ENCODE data around the gene TBKBP1.
"Not testable (repeated sequence)": the region's sequence is repeated elsewhere in the genome, so short reads cannot be mapped to it uniquely, and the experiment has no call there.

Gene TBKBP1

DNA sequence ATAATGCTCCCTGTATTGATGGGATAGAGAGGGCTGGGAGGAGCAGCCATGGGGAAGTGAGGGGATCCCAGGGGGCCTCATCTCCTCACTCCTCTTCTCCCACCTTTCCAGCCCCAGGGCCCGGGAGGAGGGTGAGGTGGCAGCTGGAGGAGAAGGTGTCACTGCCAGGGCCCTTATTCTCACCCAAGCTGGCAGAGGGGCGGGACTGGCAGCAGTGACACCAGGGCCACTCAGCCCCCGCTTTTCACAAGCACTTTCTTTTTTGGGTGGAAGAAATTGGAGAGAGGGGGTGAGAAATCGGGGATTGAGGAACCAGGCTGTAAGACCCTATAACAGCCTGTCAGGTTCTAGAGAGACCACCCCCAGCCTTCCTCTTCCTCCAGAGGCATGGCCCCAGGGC lies 36.7 kb downstream of the TBKBP1 start:
- no peak for DNase-seq (ENCODE audit: low read depth in 2 of 2)

DNA sequence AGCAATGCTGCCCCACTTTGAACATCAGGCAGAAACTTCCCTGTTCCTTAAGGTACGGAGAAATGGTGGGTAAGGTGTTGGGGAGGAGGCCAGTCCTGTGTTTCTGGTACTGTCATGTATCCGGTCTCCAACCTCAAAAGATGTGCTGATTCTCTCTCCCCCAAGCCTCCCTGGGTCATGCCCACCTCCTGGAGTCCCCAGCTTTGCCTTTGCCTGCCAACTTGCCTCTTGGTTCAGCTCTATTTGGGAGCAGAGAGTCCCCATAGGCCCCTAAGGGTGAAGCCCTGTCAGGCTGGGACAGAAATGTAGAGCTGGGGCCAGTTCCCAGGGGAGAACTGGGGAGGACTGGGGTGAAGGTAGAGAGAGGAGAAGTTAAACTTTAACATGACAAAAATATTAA lies 37.4 kb downstream of the TBKBP1 start:
- DNase-seq (ENCODE audit: low read depth in 2 of 2): no peak

DNA sequence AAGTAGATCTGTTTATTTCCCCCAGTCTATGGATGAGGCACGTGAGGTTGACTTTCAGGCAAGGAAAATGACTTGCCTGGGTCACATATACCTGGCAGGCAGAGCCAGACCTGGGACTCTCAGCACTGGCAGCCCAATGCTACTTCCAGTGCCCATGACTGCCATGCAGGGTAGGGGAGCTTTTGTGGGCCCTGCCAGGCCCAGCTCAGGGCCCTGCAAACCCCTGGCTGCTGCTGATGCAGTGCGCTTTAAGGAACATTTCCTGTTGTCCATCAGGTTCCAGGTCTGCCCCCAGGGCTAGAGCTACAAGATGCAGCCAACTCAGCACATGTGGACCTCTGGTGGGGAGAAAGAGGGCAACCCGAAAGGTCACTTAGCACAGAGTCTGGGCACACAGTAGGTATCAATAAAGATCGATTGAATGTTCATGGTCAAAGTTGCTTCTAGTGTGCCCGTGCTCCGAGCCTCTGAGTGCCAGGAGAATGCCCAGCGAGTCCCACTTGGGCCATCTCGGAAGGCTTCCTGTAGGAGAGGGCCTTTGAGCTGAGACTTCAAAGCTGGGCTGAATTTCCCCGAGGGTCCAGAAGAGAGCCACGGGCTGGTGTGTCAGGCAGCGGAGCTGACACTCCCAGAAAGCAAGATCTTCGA lies 38.6 kb downstream of the TBKBP1 start:
- no peak for DNase-seq (ENCODE audit: low read depth in 2 of 2)

DNA sequence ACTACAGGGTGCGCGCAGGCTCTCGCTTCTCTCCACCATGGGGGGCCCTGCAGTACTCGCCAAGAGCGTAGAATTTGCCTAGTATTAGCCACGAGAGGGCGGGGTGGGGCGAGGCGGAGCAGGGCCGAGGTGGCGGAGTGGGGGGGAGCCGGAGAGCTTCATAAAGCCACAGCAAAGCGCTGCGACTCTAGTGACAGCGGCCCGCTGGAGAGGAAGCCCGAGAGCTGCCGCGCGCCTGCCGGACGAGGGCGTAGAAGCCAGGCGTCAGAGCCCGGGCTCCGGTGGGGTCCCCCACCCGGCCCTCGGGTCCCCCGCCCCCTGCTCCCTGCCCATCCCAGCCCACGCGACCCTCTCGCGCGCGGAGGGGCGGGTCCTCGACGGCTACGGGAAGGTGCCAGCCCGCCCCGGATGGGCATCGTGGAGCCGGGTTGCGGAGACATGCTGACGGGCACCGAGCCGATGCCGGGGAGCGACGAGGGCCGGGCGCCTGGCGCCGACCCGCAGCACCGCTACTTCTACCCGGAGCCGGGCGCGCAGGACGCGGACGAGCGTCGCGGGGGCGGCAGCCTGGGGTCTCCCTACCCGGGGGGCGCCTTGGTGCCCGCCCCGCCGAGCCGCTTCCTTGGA lies 39.2 kb downstream of the TBKBP1 start, which contains the start of gene TBX21:
Gene TBX21, plus strand, starts transcription at position 190 of the 627 bp plus-strand sequence. Its CDS starts 219 bp downstream, at position 409.
- DNase-seq (ENCODE audit: low read depth in 2 of 2): peak; percentile 91 to 95

DNA sequence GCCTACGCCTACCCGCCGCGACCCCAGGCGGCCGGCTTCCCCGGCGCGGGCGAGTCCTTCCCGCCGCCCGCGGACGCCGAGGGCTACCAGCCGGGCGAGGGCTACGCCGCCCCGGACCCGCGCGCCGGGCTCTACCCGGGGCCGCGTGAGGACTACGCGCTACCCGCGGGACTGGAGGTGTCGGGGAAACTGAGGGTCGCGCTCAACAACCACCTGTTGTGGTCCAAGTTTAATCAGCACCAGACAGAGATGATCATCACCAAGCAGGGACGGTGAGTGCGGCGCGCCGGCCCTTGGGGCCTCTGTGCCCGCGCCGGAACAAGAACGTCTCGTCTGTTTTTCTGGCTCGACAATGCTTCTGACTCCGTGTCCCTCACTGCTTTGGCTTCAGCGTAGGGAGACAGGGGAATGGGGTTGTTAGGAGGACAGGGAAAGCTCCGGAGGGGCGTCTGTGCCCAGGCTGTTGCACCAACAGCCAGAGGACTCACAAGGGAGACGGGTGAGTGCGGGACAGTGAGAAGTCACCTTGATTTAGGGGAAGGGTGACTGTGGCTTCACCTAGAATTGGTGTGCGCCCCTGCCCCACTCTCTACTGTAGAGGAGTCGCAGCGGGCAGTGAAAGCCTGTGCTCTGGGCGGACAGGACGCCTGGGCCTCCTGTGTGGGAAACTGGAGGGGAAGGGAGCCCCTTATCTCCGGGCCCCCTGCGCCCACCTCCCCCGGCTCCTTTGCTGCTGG lies 39.9 kb downstream of the TBKBP1 start:
- no peak for DNase-seq (ENCODE audit: low read depth in 2 of 2)

DNA sequence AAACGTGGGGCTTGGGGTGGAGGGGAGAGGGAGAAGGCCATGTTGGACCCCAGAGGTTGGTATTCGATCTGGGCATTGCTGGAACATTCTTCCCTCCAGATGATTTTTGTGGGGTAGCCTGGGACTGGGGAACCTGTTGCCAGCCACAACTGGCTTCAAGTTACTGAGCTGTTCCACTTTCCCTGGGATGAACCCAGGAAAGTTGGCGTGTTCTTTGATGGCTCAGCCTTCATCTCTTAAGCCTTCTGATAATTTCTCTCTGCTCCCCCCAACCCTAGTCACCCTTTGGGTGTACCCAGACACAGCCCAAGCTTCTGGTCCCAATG lies 41.1 kb downstream of the TBKBP1 start:
- DNase-seq (ENCODE audit: low read depth in 2 of 2): no peak

DNA sequence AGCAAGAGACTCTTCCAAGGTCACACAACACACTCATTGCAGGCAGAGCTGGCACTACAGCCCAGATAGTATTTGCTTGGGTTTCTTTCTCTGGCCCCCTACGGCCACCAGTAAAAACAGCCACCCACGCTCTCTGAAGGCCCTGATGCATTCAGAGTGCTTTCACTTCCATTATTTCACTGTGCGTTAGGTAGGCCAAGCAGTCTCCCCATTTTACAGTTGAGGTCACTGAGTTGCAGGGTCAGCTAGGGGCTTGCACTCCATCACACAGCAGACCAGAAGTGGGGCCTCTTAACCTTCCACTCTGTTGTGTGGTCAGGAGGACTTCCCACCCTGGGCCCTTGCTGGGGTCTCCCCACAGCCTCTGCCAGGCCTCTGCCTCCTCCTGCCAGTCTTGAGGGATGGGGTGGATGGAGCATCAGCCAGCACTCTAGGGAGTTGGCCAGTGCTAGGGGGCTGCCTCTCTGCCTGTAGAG lies 41.6 kb downstream of the TBKBP1 start:
- no peak for DNase-seq (ENCODE audit: low read depth in 2 of 2)

DNA sequence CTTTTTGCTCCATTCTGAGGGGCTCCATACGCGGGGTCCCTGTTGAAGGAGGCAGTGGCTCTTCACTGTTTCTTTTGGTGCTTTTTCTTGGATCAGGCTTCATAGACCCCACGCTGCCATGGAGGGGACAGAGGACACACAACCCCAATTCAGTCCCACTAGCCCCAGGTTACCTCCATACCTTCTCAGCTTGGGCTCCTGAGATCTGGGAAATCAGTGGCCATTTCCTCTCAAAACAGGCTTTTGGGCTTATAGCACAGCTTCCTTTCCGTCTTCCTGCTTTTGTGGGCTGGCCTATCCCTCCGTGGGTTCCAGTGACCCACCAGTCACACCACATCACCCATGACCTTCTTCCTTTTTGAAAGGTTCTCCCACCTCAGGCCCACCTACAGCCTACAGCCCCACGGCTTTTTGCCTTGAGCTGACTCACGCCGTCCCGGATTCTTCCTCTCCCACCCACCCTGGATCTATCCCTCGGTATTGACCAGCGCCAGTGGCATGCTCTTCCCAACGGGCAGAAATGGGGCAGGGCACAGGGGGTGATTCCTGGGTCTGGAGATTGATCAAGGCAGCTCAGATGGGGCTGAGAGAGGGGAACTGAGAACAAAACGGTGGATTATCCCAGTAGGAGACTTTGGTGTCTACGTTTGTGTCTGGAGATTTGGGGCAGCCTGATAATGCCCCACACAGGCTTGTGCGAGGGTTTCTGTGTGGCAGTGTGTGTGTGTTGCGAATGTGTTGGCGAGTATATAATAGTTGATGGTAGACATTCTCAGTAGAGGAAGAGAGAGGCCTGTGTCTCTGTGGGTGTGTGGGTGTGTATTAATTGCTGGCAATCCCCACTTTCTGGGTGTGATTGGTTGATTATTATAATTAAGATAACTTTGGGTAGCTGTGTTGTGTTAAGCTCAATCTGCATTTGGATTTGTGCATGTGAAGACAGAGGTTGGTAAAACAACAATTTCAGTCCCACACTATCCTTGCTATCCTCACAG lies 42.8 kb downstream of the TBKBP1 start:
- no peak for DNase-seq (ENCODE audit: low read depth in 2 of 2)

DNA sequence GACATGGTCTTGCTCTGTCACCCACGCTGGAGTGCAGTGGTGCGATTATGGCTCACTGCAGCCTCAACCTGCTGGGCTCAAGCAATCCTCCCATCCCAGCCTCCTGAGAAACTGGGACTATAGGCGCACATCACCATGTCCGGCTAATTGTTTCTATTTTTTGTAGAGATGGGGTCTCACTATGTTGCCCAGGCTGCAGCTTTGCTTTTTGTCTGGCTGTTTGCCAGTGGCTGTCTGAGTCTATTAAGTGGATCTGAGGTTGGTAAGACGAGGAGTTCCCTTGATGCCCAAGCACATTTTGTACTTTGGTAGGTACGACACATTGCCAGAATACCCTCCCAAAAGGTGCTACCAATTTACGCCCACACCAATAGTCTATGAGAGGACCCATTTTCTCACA lies 44.2 kb downstream of the TBKBP1 start:
- DNase-seq (ENCODE audit: low read depth in 2 of 2): no peak

DNA sequence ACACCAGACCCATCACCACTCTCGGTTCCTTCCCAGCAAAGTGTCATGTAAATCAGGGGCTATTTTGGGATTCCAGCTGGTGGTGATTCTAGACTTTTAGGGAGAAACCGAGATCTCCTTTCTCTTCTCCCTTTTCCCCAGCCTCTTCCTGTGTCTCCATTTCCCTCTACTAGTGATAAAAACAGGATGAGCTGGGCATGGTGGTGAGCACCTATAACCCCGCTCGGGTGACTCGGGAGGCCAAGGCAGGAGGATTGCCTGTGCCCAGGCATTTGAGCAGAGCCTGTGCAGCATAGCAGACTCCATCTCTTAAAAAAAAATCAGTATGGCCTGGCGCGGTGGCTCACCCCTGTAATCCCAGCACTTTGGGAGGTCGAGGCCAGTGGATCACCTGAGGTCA lies 45.2 kb downstream of the TBKBP1 start:
- no peak for DNase-seq (ENCODE audit: low read depth in 2 of 2)

DNA sequence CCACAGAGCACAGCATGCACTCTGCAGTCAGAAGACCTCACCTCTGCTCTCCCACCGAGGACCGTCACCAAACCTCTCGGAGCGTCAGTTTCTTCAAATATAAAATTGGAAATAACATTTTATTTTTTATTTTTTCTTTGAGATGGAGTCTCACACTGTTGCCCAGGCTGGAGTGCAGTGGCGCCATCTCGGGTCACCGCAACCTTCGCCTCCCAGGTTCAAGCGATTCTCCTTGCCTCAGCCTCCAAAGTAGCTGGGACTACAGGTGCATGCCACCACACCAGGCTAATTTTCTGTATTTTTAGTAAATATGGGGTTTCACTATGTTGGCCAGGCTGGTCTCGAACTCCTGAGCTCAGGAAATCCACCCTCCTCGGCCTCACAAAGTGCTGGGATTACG lies 46.0 kb downstream of the TBKBP1 start:
- DNase-seq (ENCODE audit: low read depth in 2 of 2): not testable (repeated sequence)

DNA sequence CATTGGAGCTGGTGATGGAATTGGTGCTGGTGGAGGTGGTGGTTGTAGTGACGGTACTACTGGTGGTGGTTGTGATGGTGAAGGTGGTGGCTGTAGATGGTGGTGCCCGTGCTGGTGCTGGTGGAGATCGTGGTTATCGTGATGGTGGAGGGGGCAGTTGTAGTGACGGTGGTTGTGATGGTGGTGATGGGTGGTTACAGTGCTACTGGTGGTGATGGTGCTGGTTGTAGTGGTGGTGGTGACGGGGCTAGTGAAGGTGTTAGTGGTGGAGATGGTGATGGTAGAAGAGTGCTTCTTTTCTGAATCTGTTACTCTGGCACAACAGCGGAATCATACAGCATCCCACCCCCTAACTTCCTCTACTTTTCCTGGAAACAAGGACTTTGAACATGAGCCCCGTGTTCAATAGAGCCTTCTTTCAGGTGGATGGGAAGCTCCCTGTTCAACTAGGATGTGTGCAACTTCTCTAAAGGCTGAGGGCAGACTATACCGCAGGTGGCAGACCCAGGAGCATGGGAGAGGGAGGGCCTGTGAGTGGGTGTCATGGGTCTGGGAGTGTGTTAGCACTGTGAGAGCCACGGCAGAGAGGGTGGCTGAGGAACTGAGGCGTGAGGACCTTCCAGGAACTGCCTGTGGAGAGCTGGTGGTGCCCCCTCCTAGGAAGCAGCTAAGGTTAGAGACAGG lies 47.3 kb downstream of the TBKBP1 start:
- DNase-seq (ENCODE audit: low read depth in 2 of 2): no peak

DNA sequence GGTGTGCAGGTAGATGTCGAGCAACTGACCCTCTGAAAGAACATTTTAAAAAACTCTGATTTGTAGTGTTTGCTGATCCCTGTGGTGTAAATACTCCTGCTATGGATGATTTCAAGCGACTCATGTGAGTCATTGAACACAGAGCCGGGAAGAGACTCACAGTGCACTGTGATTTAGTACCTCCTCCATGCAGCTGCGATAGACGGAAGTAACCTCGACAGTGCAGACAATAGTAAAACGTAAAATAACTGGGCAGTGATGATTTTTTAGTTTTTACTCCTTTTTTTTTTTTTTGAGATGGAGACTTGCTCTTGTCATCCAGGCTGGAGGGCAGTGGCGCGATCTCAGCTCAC lies 47.8 kb downstream of the TBKBP1 start:
- DNase-seq (ENCODE audit: low read depth in 2 of 2): no peak

DNA sequence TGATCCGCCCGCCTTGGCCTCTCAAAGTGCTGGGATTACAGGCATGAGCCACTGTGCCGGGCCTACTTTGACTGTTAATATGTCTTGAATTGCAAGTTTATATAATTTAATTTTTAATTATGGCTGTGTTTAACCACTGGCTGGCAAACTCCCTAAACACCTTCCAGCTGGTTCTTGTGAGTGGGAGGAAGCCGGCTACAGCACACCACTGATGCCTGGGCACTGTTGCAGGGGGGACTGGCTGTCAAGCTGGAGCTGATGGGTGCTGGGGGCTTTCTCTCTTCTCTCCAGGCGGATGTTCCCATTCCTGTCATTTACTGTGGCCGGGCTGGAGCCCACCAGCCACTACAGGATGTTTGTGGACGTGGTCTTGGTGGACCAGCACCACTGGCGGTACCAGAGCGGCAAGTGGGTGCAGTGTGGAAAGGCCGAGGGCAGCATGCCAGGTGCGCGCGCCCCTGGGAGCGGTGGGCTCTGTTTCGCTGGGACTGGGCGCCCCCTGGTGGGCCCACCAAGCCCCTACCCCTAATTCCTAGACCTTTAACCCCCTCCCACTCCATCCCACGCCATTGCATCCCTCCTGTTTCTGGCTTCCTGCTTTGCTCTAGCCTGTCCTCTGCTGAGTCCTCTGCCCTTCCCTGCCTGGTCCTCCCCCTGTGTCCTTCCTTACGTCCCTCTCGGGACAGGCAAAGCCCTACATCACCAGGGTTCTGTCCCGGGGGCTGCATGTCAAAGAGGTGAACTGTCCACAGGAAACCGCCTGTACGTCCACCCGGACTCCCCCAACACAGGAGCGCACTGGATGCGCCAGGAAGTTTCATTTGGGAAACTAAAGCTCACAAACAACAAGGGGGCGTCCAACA lies 48.6 kb downstream of the TBKBP1 start:
- no peak for DNase-seq (ENCODE audit: low read depth in 2 of 2)

DNA sequence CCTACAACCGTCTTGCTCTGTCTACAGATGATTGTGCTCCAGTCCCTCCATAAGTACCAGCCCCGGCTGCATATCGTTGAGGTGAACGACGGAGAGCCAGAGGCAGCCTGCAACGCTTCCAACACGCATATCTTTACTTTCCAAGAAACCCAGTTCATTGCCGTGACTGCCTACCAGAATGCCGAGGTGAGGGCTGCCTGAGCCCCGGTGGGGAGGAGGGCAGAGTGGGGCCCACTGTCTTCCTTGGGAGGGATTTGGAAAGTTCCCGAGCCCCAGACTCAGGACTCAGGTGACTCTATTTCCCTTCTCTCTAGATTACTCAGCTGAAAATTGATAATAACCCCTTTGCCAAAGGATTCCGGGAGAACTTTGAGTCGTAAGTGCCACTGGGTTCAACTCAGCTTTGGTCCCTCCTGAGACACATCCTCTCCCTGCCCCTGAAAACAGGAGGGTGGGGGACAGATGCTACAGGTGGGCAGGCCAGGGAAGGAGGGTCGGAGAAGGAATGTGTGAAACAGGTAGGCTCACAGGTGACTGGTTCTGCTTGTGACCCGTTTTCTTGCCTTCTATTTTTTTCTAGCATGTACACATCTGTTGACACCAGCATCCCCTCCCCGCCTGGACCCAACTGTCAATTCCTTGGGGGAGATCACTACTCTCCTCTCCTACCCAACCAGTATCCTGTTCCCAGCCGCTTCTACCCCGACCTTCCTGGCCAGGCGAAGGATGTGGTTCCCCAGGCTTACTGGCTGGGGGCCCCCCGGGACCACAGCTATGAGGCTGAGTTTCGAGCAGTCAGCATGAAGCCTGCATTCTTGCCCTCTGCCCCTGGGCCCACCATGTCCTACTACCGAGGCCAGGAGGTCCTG lies 50.4 kb downstream of the TBKBP1 start:
- DNase-seq (ENCODE audit: low read depth in 2 of 2): no peak

DNA sequence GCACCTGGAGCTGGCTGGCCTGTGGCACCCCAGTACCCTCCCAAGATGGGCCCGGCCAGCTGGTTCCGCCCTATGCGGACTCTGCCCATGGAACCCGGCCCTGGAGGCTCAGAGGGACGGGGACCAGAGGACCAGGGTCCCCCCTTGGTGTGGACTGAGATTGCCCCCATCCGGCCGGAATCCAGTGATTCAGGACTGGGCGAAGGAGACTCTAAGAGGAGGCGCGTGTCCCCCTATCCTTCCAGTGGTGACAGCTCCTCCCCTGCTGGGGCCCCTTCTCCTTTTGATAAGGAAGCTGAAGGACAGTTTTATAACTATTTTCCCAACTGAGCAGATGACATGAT lies 51.0 kb downstream of the TBKBP1 start:
- DNase-seq (ENCODE audit: low read depth in 2 of 2): no peak

DNA sequence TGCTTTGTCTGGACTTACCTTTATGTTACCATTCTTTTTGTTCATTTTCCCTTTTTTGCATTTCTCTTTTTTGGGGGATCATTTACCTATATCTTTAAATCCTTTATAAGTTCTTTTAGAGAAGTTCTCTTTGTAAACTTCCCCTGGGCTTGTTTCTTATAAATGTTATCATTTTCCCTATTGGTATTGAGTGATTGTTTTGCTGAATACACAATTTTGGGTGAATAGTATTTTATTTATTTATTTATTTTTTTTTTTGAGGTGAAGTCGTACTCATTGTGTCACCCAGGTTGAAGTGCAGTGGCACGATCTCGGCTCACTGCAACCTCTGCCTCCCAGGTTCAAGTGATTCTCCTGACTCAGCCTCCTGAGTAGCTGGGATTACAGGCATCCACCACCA lies 57.5 kb downstream of the TBKBP1 start:
- no peak for DNase-seq (ENCODE audit: low read depth in 2 of 2)

DNA sequence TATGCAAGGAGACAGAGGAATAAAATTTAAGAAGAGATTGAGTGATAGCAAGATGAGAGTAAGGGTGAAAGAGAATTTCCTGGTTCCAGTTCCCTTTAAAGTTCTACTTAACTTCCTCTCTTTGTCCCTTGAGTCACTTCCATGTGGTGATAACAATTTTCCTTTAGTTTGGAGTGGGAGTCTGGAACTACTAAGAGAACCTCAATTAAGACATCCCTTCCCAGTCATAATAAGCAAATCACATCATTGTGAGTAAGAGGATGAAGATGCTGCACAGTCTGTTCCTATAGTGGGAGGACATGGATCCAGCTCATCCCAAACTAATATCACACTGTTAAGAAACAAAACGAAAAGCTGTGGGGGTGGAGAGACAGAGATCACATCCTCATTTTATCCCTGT lies 63.4 kb downstream of the TBKBP1 start:
- no peak for DNase-seq (ENCODE audit: low read depth in 2 of 2)

DNA sequence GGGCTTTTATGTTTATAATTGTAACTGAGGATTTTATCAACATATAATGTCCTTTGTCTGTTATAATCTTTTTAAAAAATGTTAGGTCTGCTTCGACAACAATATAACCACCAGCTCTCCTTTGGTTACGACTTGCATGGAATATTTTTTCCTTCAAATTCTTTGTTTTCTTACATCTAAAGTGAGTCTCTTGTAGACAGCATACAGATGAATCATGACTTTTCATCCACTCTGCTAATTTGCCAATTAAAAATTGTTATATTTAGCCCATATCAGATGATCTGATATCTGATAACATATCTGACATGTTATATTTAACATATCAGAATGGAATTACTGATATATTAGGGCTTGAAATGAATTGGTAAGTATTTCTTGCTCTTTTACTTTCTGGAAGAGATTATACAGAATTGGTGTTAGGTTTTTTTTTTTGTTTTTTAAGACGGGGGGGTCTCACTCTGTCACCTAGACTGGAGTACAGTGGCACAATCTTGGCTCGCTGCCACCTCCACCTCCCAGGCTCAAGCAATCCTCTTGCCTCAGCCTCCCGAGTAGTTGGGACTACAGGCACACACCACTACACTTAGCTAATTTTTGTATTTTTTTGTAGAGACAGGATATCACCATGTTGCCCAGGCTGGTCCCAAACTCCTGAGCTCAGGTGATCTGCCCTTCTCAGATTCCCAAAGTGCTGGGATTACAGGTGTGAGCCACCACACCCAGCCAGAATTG lies 66.6 kb downstream of the TBKBP1 start:
- no peak for DNase-seq (ENCODE audit: low read depth in 2 of 2)

All from stimulated activated CD8-positive, alpha-beta memory T cell treated with anti-CD3 and anti-CD28 coated beads, Interleukin-7, amount 100 ng/mL, for 4 hours (primary cell).